Prostate gland (tissue), 2 donors: ENCODE data around the gene DTL. TPM values are rescaled to one million over a fixed set of nuclear protein-coding genes. Genes with fewer than 3 reads are reported as not detected.
A peak's percentile ranks its signal among the peaks of the same experiment; 100 is the strongest.

ENCODE experiments used
- DNase-seq: peaks from one replicate; pipeline ENCODE4 v3.0.0-alpha.2; 2019; ENCODE audit warnings: low spot score
- H3K27ac ChIP-seq, 2 donors: fragments of 200-600 bp; sonication (generic); 2 replicates each; pipeline ENCODE4 v1.5.1; 2017 to 2019
- H3K27me3 ChIP-seq: fragments of 200-600 bp; sonication (generic); replicated peaks from 2 replicates; pipeline ENCODE4 v1.5.1; 2019; ENCODE audit not compliant: insufficient read depth
- H3K36me3 ChIP-seq, 2 donors: fragments of 200-600 bp; sonication (generic); 1 replicate in 1 of 2; 2 replicates in 1 of 2; pipeline versions ENCODE4 v1.5.1 to v1.8.1; 2017 to 2019
- H3K4me1 ChIP-seq: fragments of 200-600 bp; sonication (generic); replicated peaks from 2 replicates; pipeline ENCODE4 v1.5.1; 2019
- H3K4me3 ChIP-seq, 2 donors: fragments of 200-600 bp; sonication (generic); 2 replicates each; pipeline ENCODE4 v1.5.1; 2017 to 2019
- H3K9me3 ChIP-seq: fragments of 200-600 bp; sonication (generic); 2 replicates; pipeline ENCODE4 v1.5.1; 2017
- POLR2A ChIP-seq: fragments of 450-650 bp; IDR thresholded peaks from one replicate; pipeline ENCODE4 v1.6.1; 2016; ENCODE audit warnings: antibody characterized with exemption, mild to moderate bottlenecking
- POLR2AphosphoS5 ChIP-seq: sonication (generic); formaldehyde crosslinking; IDR thresholded peaks from one replicate; pipeline ENCODE4 v1.6.1; 2017; ENCODE audit warnings: antibody characterized with exemption
- WGBS: methylation state at CpG from one replicate; pipeline ENCODE4 v1.1.5; 2018; 5-methylcytosine and 5-hydroxymethylcytosine counted together
- intact Hi-C: fragments of 100-400 bp; cut with DNase I; formaldehyde crosslinking; loops from one replicate; pipeline ENCODE4 v1.14.2; 2022
- total RNA-seq, 2 donors: library from RNA; depleted of rRNA; stranded (reverse); fragments of >200 nt; gene quantifications; one replicate each; pipeline ENCODE4 v1.1.0, GENCODE V29; 2016
- TF ChIP-seq, protein P1 (sequence below), 4 experiments: fragments of 200-600 bp in 2 of 4; fragments of 450-650 bp in 2 of 4; sonication (generic) in 2 of 4; IDR thresholded peaks; 1 replicate in 3 of 4; 2 replicates in 1 of 4; pipeline ENCODE4 v1.5.1; 2016 to 2019; ENCODE audit warnings: antibody characterized with exemption in 4 of 4, mild to moderate bottlenecking in 2 of 4, moderate library complexity in 2 of 4

The DTL gene
- total RNA-seq, 2 donors from 2014 or later = 1.5 to 7.1 TPM

DNA sequence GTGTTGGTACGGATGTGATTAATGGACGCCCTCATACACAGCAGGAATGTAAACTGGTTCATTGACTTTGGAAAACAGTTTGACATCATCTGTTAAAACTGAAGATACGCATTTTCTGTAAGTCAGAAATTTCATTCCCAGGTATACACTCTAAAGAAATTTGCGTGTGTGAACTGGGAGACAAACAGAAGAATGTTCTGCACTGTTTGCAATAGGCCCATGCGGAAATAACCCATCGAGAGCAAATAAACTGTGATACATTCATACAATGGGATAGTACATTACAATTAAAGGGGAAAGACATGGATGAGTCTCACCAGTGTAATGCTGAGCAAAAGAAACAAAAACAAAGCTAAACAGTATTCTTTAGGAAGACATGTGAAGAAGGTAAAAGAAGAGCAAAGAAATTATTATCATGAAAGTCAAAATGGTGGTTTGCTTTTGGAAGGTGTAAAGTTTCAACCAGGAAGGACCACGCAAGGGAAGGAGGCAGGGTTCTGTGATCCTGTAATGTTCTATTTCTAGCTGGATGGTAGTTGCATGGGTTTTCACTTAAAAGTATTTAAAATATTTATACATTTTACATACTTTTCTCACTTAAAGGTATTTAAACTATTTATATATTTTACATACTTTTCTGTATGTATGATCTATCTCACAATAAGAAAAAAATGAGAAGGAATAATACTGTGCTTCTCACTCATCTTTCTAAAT lies 30.5 kb upstream of the DTL start:
- TF ChIP-seq POLR2AphosphoS5 (peak; percentile 64), POLR2A (no peak)
- TF ChIP-seq, protein P1, sequence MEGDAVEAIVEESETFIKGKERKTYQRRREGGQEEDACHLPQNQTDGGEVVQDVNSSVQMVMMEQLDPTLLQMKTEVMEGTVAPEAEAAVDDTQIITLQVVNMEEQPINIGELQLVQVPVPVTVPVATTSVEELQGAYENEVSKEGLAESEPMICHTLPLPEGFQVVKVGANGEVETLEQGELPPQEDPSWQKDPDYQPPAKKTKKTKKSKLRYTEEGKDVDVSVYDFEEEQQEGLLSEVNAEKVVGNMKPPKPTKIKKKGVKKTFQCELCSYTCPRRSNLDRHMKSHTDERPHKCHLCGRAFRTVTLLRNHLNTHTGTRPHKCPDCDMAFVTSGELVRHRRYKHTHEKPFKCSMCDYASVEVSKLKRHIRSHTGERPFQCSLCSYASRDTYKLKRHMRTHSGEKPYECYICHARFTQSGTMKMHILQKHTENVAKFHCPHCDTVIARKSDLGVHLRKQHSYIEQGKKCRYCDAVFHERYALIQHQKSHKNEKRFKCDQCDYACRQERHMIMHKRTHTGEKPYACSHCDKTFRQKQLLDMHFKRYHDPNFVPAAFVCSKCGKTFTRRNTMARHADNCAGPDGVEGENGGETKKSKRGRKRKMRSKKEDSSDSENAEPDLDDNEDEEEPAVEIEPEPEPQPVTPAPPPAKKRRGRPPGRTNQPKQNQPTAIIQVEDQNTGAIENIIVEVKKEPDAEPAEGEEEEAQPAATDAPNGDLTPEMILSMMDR (IDR thresholded peaks at IDR 0.05) = no peak
- no peaks in the 10 kb centered on the region for H3K36me3 ChIP-seq
- H3K27ac ChIP-seq = no peak overlapping the region
- no peaks in the 10 kb centered on the region for H3K4me1 ChIP-seq
- H3K27me3 ChIP-seq = no peaks in the 10 kb centered on the region
- H3K9me3 ChIP-seq = no peaks in the 10 kb centered on the region
- WGBS = 73% methylated on average over 7 of the region's 7 CpGs
- DNase-seq = peak; percentile 16
- intact Hi-C loops = no loop called here
- H3K4me3 ChIP-seq = no peak overlapping the region

DNA sequence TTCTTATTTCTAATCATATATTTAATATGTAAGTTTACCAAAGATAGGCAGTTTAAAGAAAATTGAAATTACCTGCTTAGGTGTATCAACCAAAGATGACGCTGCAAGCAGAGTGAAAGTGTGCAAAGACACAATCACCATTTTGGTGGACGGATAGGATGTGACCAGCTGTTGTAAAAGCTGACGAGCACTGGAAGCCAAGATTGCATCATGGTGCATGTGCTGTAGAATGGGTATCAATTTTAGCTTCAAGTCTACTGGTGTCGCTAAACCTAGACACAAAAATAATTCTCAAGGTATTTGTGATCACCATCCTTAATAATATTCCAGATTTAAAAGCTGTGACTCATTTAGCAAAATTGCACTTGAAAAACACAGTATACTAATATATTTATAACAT lies 28.4 kb upstream of the DTL start:
- intact Hi-C loops = no loop called here
- TF ChIP-seq POLR2AphosphoS5 = no peak
- TF ChIP-seq POLR2A = no peak
- TF ChIP-seq, protein P1 (IDR thresholded peaks at IDR 0.05) = no peak
- Histone ChIP-seq H3K27ac (no peak overlapping the region), H3K4me1 (no peaks in the 10 kb centered on the region), H3K27me3 (no peaks in the 10 kb centered on the region), H3K4me3 (no peak overlapping the region), H3K36me3 (no peaks in the 10 kb centered on the region), H3K9me3 (no peaks in the 10 kb centered on the region)
- DNase-seq = no peak
- WGBS = 93% methylated on average over 4 of the region's 4 CpGs

DNA sequence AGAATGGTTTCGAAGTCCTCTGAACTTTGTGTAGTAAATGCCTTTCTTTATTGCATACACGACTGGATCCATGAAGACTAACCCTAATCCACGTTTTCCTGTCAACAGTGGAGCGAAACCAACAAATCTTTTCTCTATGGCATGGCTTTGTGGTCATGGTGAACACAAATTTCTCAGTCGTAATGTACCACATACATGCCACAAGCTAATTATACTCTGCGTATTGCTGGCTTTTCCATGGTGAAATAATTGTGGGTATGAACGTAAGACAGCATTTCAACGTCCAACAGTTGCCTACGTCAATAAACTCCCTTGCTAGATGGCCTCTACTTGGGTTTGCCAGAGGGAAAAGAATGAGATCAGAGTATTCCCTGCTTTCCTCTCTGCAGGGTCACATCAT lies 27.7 kb upstream of the DTL start:
- no peaks in the 10 kb centered on the region for H3K36me3 ChIP-seq
- H3K4me1 ChIP-seq = no peaks in the 10 kb centered on the region
- no peaks in the 10 kb centered on the region for H3K27me3 ChIP-seq
- H3K4me3 ChIP-seq = no peak overlapping the region
- H3K9me3 ChIP-seq = no peaks in the 10 kb centered on the region
- DNase-seq = no peak
- TF ChIP-seq POLR2AphosphoS5 (no peak), POLR2A (no peak)
- TF ChIP-seq, protein P1 (IDR thresholded peaks at IDR 0.05) = no peak
- 92% methylated on average over 9 of the region's 9 CpGs for WGBS
- H3K27ac ChIP-seq = no peak overlapping the region
- intact Hi-C loops = no loop called here

DNA sequence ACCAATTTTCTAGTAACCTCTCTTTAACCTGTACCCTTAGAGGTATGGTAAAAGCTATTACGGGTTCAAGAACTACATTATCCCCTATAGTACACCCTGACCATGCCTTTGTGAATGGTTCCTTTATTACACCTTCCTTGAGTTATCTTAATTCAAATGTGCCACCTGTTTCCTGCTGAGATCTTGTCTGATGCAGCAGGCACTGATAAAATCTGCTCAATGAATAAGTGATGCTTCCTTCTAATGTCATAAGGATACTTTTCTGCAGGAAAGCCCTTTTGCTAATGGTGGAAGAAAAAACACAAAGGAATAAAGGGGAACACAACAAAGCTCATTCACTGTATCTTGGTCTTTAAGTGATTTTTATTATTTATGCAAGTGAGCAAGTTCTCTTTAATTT lies 26.0 kb upstream of the DTL start:
- Histone ChIP-seq H3K36me3 (no peaks in the 10 kb centered on the region), H3K27me3 (no peaks in the 10 kb centered on the region), H3K27ac (no peak overlapping the region), H3K9me3 (no peaks in the 10 kb centered on the region), H3K4me3 (no peak overlapping the region), H3K4me1 (no peaks in the 10 kb centered on the region)
- WGBS = 85% methylated on average over 1 of the region's 1 CpG
- TF ChIP-seq, protein P1 (IDR thresholded peaks at IDR 0.05) = no peak
- no peak for TF ChIP-seq POLR2AphosphoS5
- no peak for TF ChIP-seq POLR2A
- no peak for DNase-seq
- intact Hi-C loops = no loop called here

DNA sequence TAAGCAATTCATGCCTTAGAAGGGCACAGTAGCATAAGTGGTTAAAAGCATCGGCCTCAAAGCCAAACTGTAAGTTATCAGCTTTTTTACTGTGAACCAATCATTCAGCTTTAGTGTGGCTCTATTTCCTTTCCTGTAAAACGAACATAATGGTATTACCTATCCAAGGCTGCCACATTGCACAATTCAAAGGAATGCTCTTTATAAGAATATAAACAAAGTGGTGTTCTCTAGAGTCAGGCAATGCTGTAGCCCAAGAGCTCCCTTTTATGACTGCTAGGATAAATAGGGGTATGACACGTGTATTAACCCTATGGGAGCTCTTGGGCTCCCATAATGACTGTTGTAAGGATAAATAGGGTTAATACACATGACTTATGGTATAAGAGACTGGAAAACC lies 25.5 kb upstream of the DTL start:
- no peaks in the 10 kb centered on the region for H3K4me1 ChIP-seq
- peak; percentile 27 for TF ChIP-seq POLR2AphosphoS5
- TF ChIP-seq POLR2A = no peak
- TF ChIP-seq, protein P1 (IDR thresholded peaks at IDR 0.05) = no peak
- WGBS = 52% methylated on average over 3 of the region's 3 CpGs
- no peak overlapping the region for H3K27ac ChIP-seq
- no peak overlapping the region for H3K4me3 ChIP-seq
- no peaks in the 10 kb centered on the region for H3K36me3 ChIP-seq
- intact Hi-C loops = no loop called here
- no peaks in the 10 kb centered on the region for H3K9me3 ChIP-seq
- H3K27me3 ChIP-seq = no peaks in the 10 kb centered on the region
- DNase-seq = peak; percentile 10
